Left lung (tissue), 10 donors: ENCODE results near the gene PUM1. TPM values are rescaled to one million over a fixed set of nuclear protein-coding genes. Genes with fewer than 3 reads are reported as not detected.

Experiments
- ATAC-seq: fragments of 200-7000 bp; cut with Tn5 transposase; one replicate; pipeline ENCODE4 v1.9.1; 2020; ENCODE audit warnings: moderate library complexity
- DNase-seq, 4 donors: peaks; one replicate each; pipeline ENCODE4 v3.0.0-alpha.2; 2013 to 2020
- H3K27ac ChIP-seq, 2 donors: fragments of 200-600 bp; sonication (generic) in 1 of 2; one replicate each; pipeline versions ENCODE4 v1.5.0 to v1.8.0; 2020 to 2021
- H3K27me3 ChIP-seq, 2 donors: fragments of 200-600 bp; sonication (generic) in 1 of 2; one replicate each; pipeline versions ENCODE4 v1.5.0 to v1.8.0; 2020 to 2021
- H3K36me3 ChIP-seq, 2 donors: fragments of 200-600 bp; sonication (generic) in 1 of 2; one replicate each; pipeline versions ENCODE4 v1.5.0 to v1.8.0; 2020 to 2021
- H3K4me1 ChIP-seq, 2 donors: fragments of 200-600 bp; one replicate each; pipeline ENCODE4 v1.8.0; 2021
- H3K4me3 ChIP-seq, 2 donors: fragments of 200-600 bp; sonication (generic) in 1 of 2; one replicate each; pipeline versions ENCODE4 v1.5.0 to v1.8.0; 2020 to 2021; ENCODE audit warnings: mild to moderate bottlenecking in 1 of 2
- H3K9me3 ChIP-seq, 2 donors: fragments of 200-600 bp; sonication (generic) in 1 of 2; one replicate each; pipeline versions ENCODE4 v1.5.0 to v1.8.0; 2020 to 2021
- intact Hi-C, 2 donors: fragments of 100-400 bp; cut with DNase I; formaldehyde crosslinking; loops; one replicate each; pipeline versions ENCODE4 v1.11.2 to v1.14.2; 2022
- polyA plus RNA-seq, 6 donors: library from polyadenylated mRNA; unstranded; fragments of 120-200 nt; gene quantifications; one replicate each; pipeline ENCODE4 v1.2.1, GENCODE V29; 2013; ENCODE audit not compliant: insufficient read length in 6 of 6
- total RNA-seq, 2 donors: library from RNA; stranded (reverse); fragmentation: NEBNext Ultra II Directional; extraction: Animal tissue kit (Norgen Biotek cat#: 25700); gene quantifications; one replicate each; pipeline ENCODE4 v1.2.1, GENCODE V29; 2021
- TF ChIP-seq, protein P1 (sequence below), 2 donors: fragments of 200-600 bp; sonication (generic) in 1 of 2; IDR thresholded peaks; one replicate each; pipeline versions ENCODE4 v1.5.0 to v1.8.0; 2021; ENCODE audit warnings: antibody characterized with exemption in 2 of 2
- donor health status: DM: no; HTN: yes; CAD: no.
- donor health status: DM: no; HTN: no; CAD: no.

Gene PUM1
- total and polyA plus RNA-seq, 8 donors: 96.7 to 125 (median 108) TPM

DNA sequence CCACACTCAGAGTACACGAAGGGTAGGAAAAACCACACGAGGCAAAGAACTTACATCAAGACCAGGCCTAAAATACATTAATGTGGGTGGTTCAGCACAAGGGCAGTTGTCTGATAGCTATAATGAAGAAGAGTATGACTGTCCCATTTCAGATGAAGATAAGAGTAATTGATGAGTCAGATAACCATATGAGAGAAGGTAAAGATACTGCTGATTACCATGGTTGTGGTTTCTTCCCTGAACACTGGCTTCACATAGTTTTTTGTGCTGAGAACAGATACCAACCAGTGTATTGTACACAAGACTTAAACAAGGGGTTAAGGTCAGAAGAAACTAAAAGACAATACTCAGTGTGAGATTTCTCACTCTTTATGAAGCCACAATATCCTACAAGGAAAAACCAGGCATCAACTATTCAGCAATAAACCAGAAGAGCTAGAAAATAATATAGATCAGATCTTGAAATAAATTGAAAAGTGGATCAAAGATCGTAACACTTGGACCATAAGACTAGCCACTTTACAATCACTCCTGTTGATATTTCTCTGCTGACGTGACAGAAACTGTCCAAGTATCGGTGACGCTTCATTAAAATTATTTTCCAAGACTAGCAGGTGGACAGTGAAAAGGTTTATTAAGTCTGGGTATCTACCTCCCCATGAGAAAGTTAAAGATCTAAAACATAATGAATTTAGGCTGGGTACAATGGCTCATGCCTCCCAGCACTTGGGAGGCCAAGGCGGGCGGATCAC is 28.6 kb downstream of the PUM1 start:
- Histone ChIP-seq H3K27me3 (no peaks in the 10 kb centered on the region), H3K4me1 (peaks cover 0 to 51% of the 10 kb centered on the region in 2 donors), H3K9me3 (no peaks in the 10 kb centered on the region), H3K4me3 (no peak overlapping the region), H3K27ac (no peak overlapping the region), H3K36me3 (peaks cover 0 to 9% of the 10 kb centered on the region in 2 donors)
- TF ChIP-seq, protein P1, sequence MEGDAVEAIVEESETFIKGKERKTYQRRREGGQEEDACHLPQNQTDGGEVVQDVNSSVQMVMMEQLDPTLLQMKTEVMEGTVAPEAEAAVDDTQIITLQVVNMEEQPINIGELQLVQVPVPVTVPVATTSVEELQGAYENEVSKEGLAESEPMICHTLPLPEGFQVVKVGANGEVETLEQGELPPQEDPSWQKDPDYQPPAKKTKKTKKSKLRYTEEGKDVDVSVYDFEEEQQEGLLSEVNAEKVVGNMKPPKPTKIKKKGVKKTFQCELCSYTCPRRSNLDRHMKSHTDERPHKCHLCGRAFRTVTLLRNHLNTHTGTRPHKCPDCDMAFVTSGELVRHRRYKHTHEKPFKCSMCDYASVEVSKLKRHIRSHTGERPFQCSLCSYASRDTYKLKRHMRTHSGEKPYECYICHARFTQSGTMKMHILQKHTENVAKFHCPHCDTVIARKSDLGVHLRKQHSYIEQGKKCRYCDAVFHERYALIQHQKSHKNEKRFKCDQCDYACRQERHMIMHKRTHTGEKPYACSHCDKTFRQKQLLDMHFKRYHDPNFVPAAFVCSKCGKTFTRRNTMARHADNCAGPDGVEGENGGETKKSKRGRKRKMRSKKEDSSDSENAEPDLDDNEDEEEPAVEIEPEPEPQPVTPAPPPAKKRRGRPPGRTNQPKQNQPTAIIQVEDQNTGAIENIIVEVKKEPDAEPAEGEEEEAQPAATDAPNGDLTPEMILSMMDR (IDR thresholded peaks at IDR 0.05): no peak
- no peak for ATAC-seq
- no peak for DNase-seq
- intact Hi-C loops: no loop called here

DNA sequence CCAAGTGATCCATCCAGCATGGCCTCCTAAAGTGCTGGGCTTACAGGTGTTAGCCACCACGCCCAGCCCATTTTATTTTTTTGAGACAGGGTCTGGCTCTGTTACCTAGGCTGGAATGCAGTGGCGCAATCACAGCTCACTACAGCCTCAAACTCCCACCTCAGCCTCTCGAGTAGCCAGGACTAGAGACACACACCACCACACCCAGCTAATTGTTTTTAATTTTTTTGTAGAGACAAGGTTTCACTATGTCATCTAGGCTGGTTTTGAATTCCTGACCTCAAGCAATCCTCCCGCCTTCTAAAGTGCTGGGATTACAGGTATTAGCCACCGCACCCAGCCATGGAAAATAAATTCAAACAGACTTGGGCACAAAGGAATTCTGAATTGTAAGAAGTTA is 31.9 kb downstream of the PUM1 start:
- Histone ChIP-seq H3K9me3 (no peaks in the 10 kb centered on the region), H3K27ac (no peak overlapping the region), H3K27me3 (no peaks in the 10 kb centered on the region), H3K4me1 (peaks cover 9 to 60% of the 10 kb centered on the region in 2 donors), H3K36me3 (peaks cover 0 to 9% of the 10 kb centered on the region in 2 donors), H3K4me3 (no peak overlapping the region)
- no peak for DNase-seq
- TF ChIP-seq, protein P1 (IDR thresholded peaks at IDR 0.05): no peak
- intact Hi-C loops: no loop called here
- ATAC-seq: peak; percentile 64

DNA sequence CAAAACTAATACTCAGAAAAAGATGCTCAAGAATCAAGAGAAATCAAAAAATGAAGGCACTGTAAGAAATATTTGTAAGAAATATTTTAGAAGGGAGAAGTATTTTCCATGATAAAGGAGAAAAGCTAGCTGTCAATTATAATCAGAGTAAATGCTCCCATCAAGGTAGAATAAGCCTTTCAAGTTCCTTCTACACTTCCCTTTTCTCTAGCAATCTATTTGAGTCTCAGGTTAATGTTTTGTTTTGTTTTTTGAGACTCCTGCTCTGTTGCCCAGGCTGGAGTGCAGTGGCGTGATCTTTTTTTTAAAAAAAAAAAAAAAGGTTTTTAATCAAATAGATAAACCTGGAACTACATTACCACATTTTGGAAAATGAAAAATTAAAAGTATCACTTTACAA is 33.3 kb downstream of the PUM1 start:
- TF ChIP-seq, protein P1 (IDR thresholded peaks at IDR 0.05): no peak
- intact Hi-C loops: no loop called here
- no peaks in the 10 kb centered on the region for H3K27me3 ChIP-seq
- ATAC-seq: no peak
- no peak overlapping the region for H3K4me3 ChIP-seq
- H3K4me1 ChIP-seq: peaks cover 21 to 62% of the 10 kb centered on the region in 2 donors
- H3K36me3 ChIP-seq: peaks cover 0 to 9% of the 10 kb centered on the region in 2 donors
- no peaks in the 10 kb centered on the region for H3K9me3 ChIP-seq
- H3K27ac ChIP-seq: no peak overlapping the region
- DNase-seq: no peak

DNA sequence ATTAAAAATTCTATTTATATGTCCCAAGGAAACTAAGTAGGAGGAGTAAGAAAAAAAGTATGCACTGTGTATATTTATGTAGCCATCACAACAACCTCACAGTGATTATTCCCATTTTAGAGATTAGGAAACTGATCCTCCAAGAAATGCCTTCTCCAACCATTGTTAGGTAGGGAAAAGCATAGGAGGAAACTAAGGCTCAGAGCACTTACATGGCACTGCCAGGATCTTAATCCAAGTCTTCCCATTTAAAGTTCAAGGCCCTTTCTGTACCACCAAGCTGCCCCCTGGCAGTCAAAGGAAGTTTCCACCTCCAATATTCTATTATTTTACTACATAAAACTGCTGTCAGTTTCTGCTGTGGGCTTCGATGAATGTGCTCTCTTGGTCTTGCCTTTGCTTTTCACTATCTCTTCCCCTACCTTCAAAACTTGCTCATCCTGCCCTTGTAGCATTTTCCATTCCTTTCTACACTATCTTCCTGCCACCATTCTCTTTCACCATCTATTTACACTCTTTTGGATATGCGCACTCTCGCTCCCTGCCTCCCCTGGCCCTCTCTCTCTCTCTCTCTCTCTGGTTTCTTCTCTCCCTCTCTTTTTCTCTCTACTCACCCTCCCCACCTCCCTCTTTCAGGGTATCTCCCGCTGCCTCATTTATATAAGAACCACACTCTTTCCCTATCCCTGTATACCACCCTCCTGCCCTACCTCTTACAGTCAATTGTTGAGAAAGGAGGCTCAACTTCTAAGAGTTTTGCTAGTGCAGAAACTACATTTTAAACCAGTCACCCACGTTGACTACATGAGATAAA is 34.0 kb downstream of the PUM1 start:
- Histone ChIP-seq H3K4me1 (peaks cover 24 to 70% of the 10 kb centered on the region in 2 donors), H3K4me3 (no peak overlapping the region), H3K27me3 (no peaks in the 10 kb centered on the region), H3K9me3 (no peaks in the 10 kb centered on the region), H3K36me3 (peaks cover 0 to 7% of the 10 kb centered on the region in 2 donors), H3K27ac (no peak overlapping the region)
- TF ChIP-seq, protein P1 (IDR thresholded peaks at IDR 0.05): no peak
- DNase-seq (no peak), ATAC-seq (no peak)
- intact Hi-C loops: no loop called here

DNA sequence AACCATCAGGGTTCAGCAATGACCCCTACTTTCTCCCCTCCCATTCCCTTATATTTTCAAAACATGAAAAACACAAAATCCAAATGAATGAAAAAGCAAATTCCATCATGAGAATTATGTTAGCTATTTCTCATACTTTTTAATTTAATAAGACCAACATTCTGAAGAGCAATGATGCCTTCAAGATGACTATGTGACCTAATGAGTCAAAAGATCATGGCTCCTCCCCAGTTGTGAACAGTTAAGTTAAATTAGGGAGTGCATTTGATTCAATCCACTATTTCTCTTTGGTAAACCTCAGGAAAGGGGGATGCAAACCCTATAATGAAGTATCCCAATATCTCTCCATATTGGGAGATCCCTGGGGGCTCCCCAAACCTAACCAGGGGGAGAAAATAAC is 36.5 kb downstream of the PUM1 start:
- ATAC-seq (no peak), DNase-seq (no peak)
- Histone ChIP-seq H3K27ac (peak overlapping the region in 1 of 2 donors; percentile 84), H3K4me3 (no peak overlapping the region), H3K9me3 (no peaks in the 10 kb centered on the region), H3K4me1 (peaks cover 35 to 84% of the 10 kb centered on the region in 2 donors), H3K27me3 (no peaks in the 10 kb centered on the region), H3K36me3 (no peaks in the 10 kb centered on the region)
- intact Hi-C loops: no loop called here
- TF ChIP-seq, protein P1 (IDR thresholded peaks at IDR 0.05): no peak
